ENCODE measurements around the gene EPHB2. TPM values are rescaled to one million over a fixed set of nuclear protein-coding genes. Genes with fewer than 3 reads are reported as not detected.

Gene EPHB2
- total RNA-seq, 2 donors from 2014 or later = not detected

DNA sequence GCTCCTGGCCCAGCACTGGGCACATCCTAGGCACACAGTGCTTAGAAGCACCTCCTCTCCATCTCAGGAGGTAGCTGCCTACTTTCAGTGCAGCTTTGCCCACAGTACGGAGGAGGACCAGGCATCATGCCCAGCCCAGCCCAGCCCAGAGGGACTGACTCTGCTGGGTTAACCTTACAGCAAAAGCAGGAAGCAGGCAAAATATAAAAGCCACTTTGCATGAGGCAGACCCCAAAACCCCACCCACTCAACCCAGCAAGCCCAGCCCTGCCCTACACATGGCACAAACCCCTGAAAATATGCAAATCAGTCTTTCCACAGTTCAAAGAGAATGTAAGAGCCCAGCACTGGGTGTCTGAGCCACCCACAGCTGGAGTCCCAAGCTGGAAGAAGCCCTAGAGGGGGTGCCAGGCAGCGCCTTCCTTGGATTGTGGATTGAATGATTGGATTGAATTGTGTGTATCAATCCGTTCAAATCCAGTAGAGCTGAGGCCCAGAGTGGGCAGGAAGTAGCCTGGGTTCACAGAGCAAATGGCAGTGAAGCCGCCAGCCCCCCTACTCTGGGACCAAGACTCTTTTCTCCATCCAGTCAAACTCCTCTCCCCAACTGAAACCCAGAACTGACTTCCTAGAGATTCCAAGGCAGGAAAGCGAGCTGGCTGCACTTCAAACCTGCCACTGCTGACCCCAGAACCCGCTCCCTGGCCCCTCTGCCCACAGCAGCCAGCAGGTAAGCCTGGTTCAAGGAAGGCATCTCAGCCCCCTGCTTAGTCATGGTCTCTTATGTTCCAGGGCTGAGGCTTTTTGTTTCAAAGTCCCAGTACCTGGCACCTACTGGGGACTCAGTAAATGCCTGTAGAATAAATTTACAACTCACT lies 144.3 kb downstream of the EPHB2 start:
- DNase-seq (ENCODE audit: low spot score in 2 of 2) (no peak), ATAC-seq (no peak)
- Mint-ChIP-seq H3K27ac (no peak overlapping the region), H3K9me3 (no peaks in the 10 kb centered on the region), H3K36me3 (no peaks in the 10 kb centered on the region)

DNA sequence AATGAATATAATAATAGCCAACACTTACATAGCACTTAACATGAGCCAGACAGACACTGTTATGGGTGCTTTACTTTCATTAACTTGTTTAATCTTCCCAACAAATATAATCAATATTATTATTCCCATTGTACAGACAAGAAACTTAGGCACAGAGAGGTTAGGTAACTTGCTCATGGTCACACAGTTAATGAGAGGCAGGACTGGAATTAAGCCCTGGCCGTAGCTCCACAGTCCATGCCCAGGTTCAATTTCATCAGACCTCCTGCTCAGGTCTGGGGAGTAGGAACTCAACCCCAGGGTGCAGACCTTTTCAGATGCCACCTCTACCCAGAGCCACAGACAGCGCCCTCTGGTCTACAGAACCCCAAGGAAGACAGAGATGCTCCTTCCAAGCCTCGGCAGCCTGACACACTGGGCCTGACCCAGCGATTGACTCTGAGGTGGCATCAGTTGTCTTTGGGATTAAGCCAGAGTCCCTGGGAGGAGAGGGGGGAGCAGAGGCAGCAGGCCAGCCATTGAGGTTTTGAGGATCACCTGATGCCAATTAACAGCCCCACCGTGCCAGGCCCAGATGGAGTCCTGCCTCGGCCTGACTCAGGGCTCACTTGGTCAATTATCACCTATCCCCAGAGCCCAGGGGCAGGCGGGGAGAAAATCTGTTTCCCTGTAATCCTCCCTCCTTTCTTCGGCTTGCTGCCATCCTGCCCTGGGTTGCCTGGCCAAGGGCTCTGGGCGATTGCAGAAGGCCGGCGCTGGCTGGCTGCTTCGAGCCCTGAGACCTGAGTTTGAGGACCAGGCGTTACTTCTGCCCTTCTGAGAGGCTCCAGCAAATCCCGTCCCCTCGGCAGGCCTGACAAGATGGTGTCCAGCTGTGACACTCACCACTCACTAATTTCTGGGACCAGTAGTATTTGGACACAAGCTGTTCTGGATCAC lies 145.3 kb downstream of the EPHB2 start:
- Mint-ChIP-seq H3K27ac (no peak overlapping the region), H3K36me3 (no peaks in the 10 kb centered on the region), H3K9me3 (no peaks in the 10 kb centered on the region)
- ATAC-seq (no peak), DNase-seq (ENCODE audit: low spot score in 2 of 2) (no peak)

- DNase-seq (ENCODE audit: low spot score in 2 of 2) = no peak
- H3K9me3 Mint-ChIP-seq = no peaks in the 10 kb centered on the region
- no peaks in the 10 kb centered on the region for H3K36me3 Mint-ChIP-seq
- ATAC-seq = no peak
- H3K27ac Mint-ChIP-seq = no peak overlapping the region
Measured at GRCh38 chr1:22857661-22858060, 147.0 kb downstream of the EPHB2 start.

- H3K36me3 Mint-ChIP-seq = no peaks in the 10 kb centered on the region
- DNase-seq (ENCODE audit: low spot score in 2 of 2) = no peak
- no peaks in the 10 kb centered on the region for H3K9me3 Mint-ChIP-seq
- ATAC-seq = no peak
- H3K27ac Mint-ChIP-seq = no peak overlapping the region
Measured at GRCh38 chr1:22860414-22860800, 149.8 kb downstream of the EPHB2 start.

GRCh38 chr1:22860883-22861385 lies 150.3 kb downstream of the EPHB2 start:
- DNase-seq (ENCODE audit: low spot score in 2 of 2) (no peak), ATAC-seq (no peak)
- Mint-ChIP-seq H3K36me3 (no peaks in the 10 kb centered on the region), H3K27ac (no peak overlapping the region), H3K9me3 (no peaks in the 10 kb centered on the region)

DNA sequence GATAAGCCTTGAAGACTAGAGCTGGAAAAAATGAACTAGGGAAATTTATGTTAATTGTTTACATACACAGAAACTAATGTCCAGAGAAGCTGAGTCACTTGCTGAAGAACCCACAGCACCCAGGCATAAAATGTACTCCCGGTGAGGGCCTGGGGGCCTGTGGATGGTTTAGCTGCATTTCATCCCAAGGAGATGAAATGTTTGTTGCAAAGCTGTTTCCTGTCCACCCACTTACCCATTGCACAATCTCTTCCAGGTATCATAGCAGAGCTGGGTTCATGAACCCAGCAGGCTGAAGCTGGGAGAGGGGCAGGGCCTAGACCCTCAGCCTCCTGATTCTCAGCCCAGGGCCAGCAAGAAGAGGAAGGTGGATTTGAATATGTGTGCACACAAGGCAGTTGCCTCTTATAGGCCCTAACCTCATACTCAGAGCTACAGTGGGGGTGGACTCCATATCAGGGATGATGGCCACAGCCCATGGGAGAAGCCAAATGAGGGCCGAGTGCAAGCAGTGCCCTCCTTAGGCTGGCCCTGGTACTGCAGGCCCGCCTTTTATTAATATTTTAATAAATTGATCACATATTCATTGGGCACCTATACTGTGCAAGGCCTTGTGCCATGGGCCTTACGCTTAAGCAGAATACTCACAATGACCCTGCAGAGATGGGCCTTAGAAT lies 151.3 kb downstream of the EPHB2 start:
- DNase-seq (ENCODE audit: low spot score in 2 of 2) (peak in 1 of 2 donors; percentile 43), ATAC-seq (no peak)
- no peaks in the 10 kb centered on the region for H3K9me3 Mint-ChIP-seq
- H3K27ac Mint-ChIP-seq = no peak overlapping the region
- no peaks in the 10 kb centered on the region for H3K36me3 Mint-ChIP-seq

- ATAC-seq = no peak
- H3K36me3 Mint-ChIP-seq = no peaks in the 10 kb centered on the region
Measured at GRCh38 chr1:22862752-22863151, 152.1 kb downstream of the EPHB2 start.

GRCh38 chr1:22863766-22864165 lies 153.1 kb downstream of the EPHB2 start:
- Mint-ChIP-seq H3K36me3 (no peaks in the 10 kb centered on the region), H3K27ac (peak overlapping the region in 1 of 2 donors; percentile 22), H3K9me3 (no peaks in the 10 kb centered on the region)
- no peak for ATAC-seq
- no peak for DNase-seq (ENCODE audit: low spot score in 2 of 2)

More at GRCh38 chr1:22862752-22863151, 152.1 kb downstream of the EPHB2 start:
- no peaks in the 10 kb centered on the region for H3K9me3 Mint-ChIP-seq
- no peak overlapping the region for H3K27ac Mint-ChIP-seq
- no peak for DNase-seq (ENCODE audit: low spot score in 2 of 2)

- Mint-ChIP-seq H3K27ac (no peak overlapping the region), H3K9me3 (no peaks in the 10 kb centered on the region), H3K36me3 (no peaks in the 10 kb centered on the region)
- ATAC-seq = no peak
- DNase-seq (ENCODE audit: low spot score in 2 of 2) = no peak
Measured at GRCh38 chr1:22864886-22865285, 154.2 kb downstream of the EPHB2 start.

DNA sequence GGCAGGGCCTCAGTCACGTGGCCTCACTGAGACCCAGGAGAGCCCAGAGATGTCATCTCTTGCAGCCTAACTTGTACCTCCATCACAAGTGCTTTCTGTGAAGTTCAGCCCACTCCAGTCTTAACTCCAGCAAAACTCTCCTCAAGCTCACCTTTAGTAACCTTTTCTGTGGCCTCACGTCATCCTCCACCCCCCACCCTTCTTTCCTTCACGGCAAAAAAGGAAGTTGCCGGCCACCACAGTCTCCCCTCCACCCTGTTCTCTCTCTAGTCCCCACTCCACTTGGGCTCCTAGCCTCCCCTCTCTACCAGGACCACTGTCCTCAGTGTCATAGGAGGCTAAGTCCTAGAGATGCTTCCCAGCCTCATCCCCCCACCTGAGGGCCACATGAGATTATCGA lies 155.1 kb downstream of the EPHB2 start:
- H3K36me3 Mint-ChIP-seq = no peaks in the 10 kb centered on the region
- DNase-seq (ENCODE audit: low spot score in 2 of 2) = no peak
- ATAC-seq = no peak
- H3K9me3 Mint-ChIP-seq = no peaks in the 10 kb centered on the region
- no peak overlapping the region for H3K27ac Mint-ChIP-seq

DNA sequence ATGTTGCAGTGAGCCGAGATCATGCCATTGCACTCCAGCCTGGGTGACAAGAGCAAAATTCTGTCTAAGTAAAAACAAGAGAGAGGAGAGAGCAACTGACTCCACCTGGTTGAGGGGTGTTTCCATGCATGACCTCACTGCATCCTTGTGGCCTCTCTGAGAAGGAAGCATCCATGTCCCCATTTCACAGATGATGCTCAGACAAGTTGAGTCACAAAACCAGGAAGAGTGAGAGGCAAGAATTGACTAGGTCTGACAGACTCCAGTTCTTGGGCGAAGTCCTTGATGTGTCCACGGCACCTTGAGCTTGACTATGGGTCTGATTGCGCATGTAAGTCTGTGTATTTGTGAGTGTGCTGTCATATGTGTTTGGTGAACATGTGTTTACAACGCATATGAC lies 156.2 kb downstream of the EPHB2 start:
- H3K9me3 Mint-ChIP-seq = no peaks in the 10 kb centered on the region
- H3K27ac Mint-ChIP-seq = no peak overlapping the region
- ATAC-seq = no peak
- DNase-seq (ENCODE audit: low spot score in 2 of 2) = no peak
- H3K36me3 Mint-ChIP-seq = no peaks in the 10 kb centered on the region

- Mint-ChIP-seq H3K9me3 (no peaks in the 10 kb centered on the region), H3K36me3 (no peaks in the 10 kb centered on the region), H3K27ac (no peak overlapping the region)
- DNase-seq (ENCODE audit: low spot score in 2 of 2) (no peak), ATAC-seq (no peak)
Measured at GRCh38 chr1:22868331-22868730, 157.7 kb downstream of the EPHB2 start.

DNA sequence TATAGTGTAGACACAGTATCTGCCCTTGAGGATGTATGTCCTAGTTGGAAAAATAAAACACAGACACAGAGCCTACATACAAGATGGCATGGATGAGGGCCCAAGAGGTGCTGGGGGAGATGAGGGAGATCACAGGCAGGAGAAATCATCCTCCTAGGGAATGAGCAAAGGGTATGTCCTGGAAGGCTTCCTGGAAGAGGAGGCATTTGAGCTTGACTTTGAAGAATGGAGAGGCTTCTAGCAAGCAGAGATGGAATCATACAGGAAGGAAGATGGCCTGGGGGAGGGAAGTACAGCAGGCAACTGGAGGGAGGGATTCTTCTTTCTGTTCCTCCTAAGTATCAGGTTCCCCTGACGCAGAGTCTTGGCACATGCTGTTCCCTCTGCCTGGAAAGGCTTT lies 158.7 kb downstream of the EPHB2 start:
- DNase-seq (ENCODE audit: low spot score in 2 of 2) (no peak), ATAC-seq (no peak)
- no peak overlapping the region for H3K27ac Mint-ChIP-seq
- no peaks in the 10 kb centered on the region for H3K9me3 Mint-ChIP-seq
- H3K36me3 Mint-ChIP-seq = no peaks in the 10 kb centered on the region

DNA sequence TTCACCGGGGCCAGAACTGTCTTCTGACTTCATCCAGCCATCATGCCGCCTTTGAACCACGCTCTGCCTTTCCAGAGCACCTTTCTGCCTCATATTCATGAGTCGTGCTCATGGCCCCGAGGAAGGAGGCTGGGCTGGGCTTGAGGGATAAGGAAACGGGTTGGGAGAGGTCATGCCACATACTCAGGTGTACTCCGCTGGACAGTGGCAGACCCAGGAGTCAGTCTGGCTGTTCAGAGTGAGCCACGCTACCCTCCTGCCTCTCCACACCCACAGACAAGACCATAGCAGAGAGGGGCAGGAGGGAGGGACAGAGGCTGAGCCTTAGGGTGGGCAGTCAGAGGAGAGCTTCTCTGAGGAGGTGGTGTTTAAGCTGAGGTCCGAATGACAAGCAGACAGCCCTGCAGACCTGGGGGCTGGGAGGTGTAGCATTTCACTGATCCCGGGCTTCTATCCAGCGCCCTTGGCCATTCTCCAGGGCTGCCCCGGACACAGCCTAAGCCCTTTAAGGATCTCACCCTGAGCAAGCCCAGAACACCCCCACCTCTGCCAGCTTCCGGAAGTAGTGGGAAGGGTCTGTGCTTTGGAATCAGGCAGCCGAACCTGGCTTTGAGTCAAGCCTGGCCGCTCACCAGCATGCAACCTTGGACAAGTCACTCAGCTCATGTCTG lies 159.7 kb downstream of the EPHB2 start:
- Mint-ChIP-seq H3K36me3 (no peaks in the 10 kb centered on the region), H3K27ac (no peak overlapping the region)
- no peak for DNase-seq (ENCODE audit: low spot score in 2 of 2)

GRCh38 chr1:22872981-22873664 lies 162.5 kb downstream of the EPHB2 start:
- Mint-ChIP-seq H3K9me3 (no peaks in the 10 kb centered on the region), H3K27ac (no peak overlapping the region), H3K36me3 (no peaks in the 10 kb centered on the region)
- DNase-seq (ENCODE audit: low spot score in 2 of 2) = no peak
- no peak for ATAC-seq

More for the DNA sequence above, 159.7 kb downstream of the EPHB2 start:
- ATAC-seq = no peak
- H3K9me3 Mint-ChIP-seq = no peaks in the 10 kb centered on the region

- H3K36me3 Mint-ChIP-seq = no peaks in the 10 kb centered on the region
- H3K27ac Mint-ChIP-seq = no peak overlapping the region
- ATAC-seq (no peak), DNase-seq (ENCODE audit: low spot score in 2 of 2) (no peak)
- no peaks in the 10 kb centered on the region for H3K9me3 Mint-ChIP-seq
Measured at GRCh38 chr1:22874785-22875184, 164.1 kb downstream of the EPHB2 start.

Measured in activated naive CD4-positive, alpha-beta T cell treated with anti-CD3 and anti-CD28 coated beads, Interleukin-2, amount 50 U/mL, for 72 hours (primary cell).